PC-3 (cell line): Measurements from ENCODE around the gene C9orf40. TPM values are rescaled to one million over a fixed set of nuclear protein-coding genes. Genes with fewer than 3 reads are reported as not detected.
A peak's percentile ranks its signal among the peaks of the same experiment; 100 is the strongest.

ENCODE experiments used
- ATAC-seq: fragments of 200-7000 bp; cut with Tn5 transposase; 2 replicates; pipeline ENCODE4 v1.9.1; 2020; ENCODE audit warnings: mild to moderate bottlenecking, moderate library complexity
- BruUV-seq: library from RNA; stranded (reverse); fragments of 400-500 nt; replicated peaks from 2 replicates; lab custom pipeline; 2021; lab: Mats Ljungman, UMichigan
- CTCF ChIA-PET: fragments of 300-600 bp; sonication (Branson Sonifier 250); formaldehyde crosslinking; loops from one replicate; lab custom pipeline; 2022; ENCODE audit warnings: antibody characterized with exemption; lab: Charles Lee
- POLR2A ChIA-PET: fragments of 300-600 bp; sonication (Branson Sonifier 250); formaldehyde crosslinking; loops from one replicate; lab custom pipeline; 2022; ENCODE audit warnings: antibody characterized with exemption; ENCODE audit not compliant: unreplicated experiment; lab: Charles Lee
- DNase-seq: peaks from one replicate; pipeline ENCODE4 v3.0.0-alpha.2; 2015
- H2AFZ ChIP-seq: fragments of 300-600 bp; sonication (generic); 2 replicates; pipeline ENCODE4 v1.6.0; 2016; ENCODE audit warnings: antibody characterized with exemption, low read length
- H3F3A ChIP-seq: fragments of 300-600 bp; sonication (generic); one replicate; pipeline ENCODE4 v1.6.0; 2017; ENCODE audit warnings: antibody characterized with exemption, low read length, control low read depth, mild to moderate bottlenecking; ENCODE audit not compliant: unreplicated experiment
- H3K27ac ChIP-seq: fragments of 300-600 bp; sonication (generic); 2 replicates; pipeline ENCODE4 v1.5.1; 2016; ENCODE audit warnings: mild to moderate bottlenecking, low read length
- H3K27me3 ChIP-seq: fragments of 300-600 bp; sonication (generic); 2 replicates; pipeline ENCODE4 v1.6.1; 2016; ENCODE audit warnings: low read length, mixed read lengths
- H3K36me3 ChIP-seq: fragments of 300-600 bp; sonication (generic); 2 replicates; pipeline ENCODE4 v1.6.1; 2016; ENCODE audit warnings: low read depth, mixed run types, low read length, mixed read lengths
- H3K4me1 ChIP-seq: fragments of 300-600 bp; sonication (generic); 2 replicates; pipeline ENCODE4 v1.5.1; 2016; ENCODE audit warnings: low read length; ENCODE audit not compliant: insufficient read depth
- H3K4me2 ChIP-seq: fragments of 300-600 bp; sonication (generic); 2 replicates; pipeline ENCODE4 v1.6.0; 2016; ENCODE audit warnings: low read length
- H3K4me3 ChIP-seq: fragments of 300-600 bp; sonication (generic); 2 replicates; pipeline ENCODE4 v1.5.1; 2016; ENCODE audit warnings: mild to moderate bottlenecking, low read length, mixed read lengths
- H3K79me2 ChIP-seq: fragments of 300-600 bp; sonication (generic); 2 replicates; pipeline ENCODE4 v1.6.1; 2017; ENCODE audit warnings: low read length, mixed read lengths
- H3K9ac ChIP-seq: fragments of 300-600 bp; sonication (generic); 2 replicates; pipeline ENCODE4 v1.6.0; 2016; ENCODE audit warnings: mild to moderate bottlenecking, low read length
- H3K9me2 ChIP-seq: fragments of 300-600 bp; sonication (generic); replicated peaks from 2 replicates; pipeline ENCODE4 v1.6.1; 2016; ENCODE audit warnings: mixed run types, low read length, mixed read lengths
- H3K9me3 ChIP-seq: fragments of 300-600 bp; sonication (generic); 2 replicates; pipeline ENCODE4 v1.6.1; 2016; ENCODE audit warnings: low read length, mixed read lengths
- H4K20me1 ChIP-seq: fragments of 300-600 bp; sonication (generic); 2 replicates; pipeline ENCODE4 v1.6.1; 2016; ENCODE audit warnings: low read length, mixed read lengths
- EZH2 ChIP-seq: fragments of 300-600 bp; sonication (generic); IDR thresholded peaks from one replicate; pipeline ENCODE4 v1.6.1; 2017; ENCODE audit warnings: antibody characterized with exemption, mild to moderate bottlenecking, low read length; ENCODE audit not compliant: unreplicated experiment
- EZH2phosphoT487 ChIP-seq: fragments of 300-600 bp; sonication (generic); IDR thresholded peaks from 2 replicates; pipeline ENCODE4 v1.6.1; 2018; ENCODE audit warnings: mild to moderate bottlenecking, antibody characterized with exemption, low read length, borderline replicate concordance
- intact Hi-C: fragments of 100-400 bp; cut with micrococcal nuclease; formaldehyde crosslinking; loops from 2 replicates; pipeline ENCODE4 v1.9.0; 2023
- total RNA-seq: library from RNA; depleted of rRNA; stranded (reverse); fragments of >200 nt; gene quantifications from 2 replicates; pipeline ENCODE4 v1.2.3, GENCODE V29; 2014
- TF ChIP-seq, protein P1 (sequence below): fragments of 300-600 bp; sonication (generic); conservative IDR thresholded peaks from 2 replicates; pipeline ENCODE4 v1.5.1; 2017; ENCODE audit warnings: antibody characterized with exemption, low read depth, mild to moderate bottlenecking, low read length

Gene C9orf40
- total RNA-seq, 1 experiment from 2014 or later = 4.7 TPM

DNA sequence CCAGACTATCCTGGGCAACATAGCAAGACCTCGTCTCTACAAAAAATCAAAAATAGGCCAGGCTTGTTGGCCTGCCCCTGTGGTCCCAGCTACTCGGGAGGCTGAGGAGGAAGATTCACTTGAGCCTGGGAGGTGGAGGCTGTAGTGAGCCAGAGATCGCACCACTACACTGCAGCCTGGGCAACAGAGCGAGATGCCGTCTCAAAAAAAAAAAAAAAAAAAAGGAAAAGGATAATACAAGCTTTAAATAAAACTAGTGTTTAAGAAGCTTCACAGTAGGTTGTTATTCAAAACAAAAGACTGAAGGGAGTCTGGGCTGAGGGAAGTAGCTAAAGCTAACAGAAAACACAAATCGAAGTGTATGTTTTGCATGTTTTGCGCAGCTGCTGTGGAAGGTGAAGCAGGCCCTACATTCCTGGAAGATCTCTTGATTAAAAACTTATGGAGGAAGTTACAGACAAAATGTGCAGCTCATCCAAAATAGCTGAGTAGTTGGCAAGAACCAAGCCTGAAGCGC is 581 bp upstream of the C9orf40 start:
- Histone ChIP-seq H3K9ac (peak overlapping the region; percentile 87), H3K4me1 (no peaks in the 10 kb centered on the region), H4K20me1 (no peaks in the 10 kb centered on the region), H3K36me3 (no peaks in the 10 kb centered on the region), H3K4me3 (peak overlapping the region; percentile 80), H3K9me3 (no peaks in the 10 kb centered on the region), H3K27ac (no peak overlapping the region), H3K4me2 (peak overlapping the region; percentile 81), H3K27me3 (no peaks in the 10 kb centered on the region), H3F3A (no peaks in the 10 kb centered on the region), H2AFZ (peak overlapping the region; percentile 96), H3K9me2 (no peaks in the 10 kb centered on the region), H3K79me2 (peaks cover 8% of the 10 kb centered on the region)
- DNase-seq (no peak), ATAC-seq (no peak)
- TF ChIP-seq, protein P1, sequence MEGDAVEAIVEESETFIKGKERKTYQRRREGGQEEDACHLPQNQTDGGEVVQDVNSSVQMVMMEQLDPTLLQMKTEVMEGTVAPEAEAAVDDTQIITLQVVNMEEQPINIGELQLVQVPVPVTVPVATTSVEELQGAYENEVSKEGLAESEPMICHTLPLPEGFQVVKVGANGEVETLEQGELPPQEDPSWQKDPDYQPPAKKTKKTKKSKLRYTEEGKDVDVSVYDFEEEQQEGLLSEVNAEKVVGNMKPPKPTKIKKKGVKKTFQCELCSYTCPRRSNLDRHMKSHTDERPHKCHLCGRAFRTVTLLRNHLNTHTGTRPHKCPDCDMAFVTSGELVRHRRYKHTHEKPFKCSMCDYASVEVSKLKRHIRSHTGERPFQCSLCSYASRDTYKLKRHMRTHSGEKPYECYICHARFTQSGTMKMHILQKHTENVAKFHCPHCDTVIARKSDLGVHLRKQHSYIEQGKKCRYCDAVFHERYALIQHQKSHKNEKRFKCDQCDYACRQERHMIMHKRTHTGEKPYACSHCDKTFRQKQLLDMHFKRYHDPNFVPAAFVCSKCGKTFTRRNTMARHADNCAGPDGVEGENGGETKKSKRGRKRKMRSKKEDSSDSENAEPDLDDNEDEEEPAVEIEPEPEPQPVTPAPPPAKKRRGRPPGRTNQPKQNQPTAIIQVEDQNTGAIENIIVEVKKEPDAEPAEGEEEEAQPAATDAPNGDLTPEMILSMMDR = no peak
- no peak for TF ChIP-seq EZH2
- TF ChIP-seq EZH2phosphoT487 = no peak
- intact Hi-C loops = loop anchor here (5.0 kb wide), 2 partner anchors 74 to 134 kb away; partner anchors contain the start of genes CARNMT1, NMRK1 and OSTF1
- ChIA-PET CTCF (no interaction called here), POLR2A (no interaction called here)
- no TSS peak for BruUV-seq

DNA sequence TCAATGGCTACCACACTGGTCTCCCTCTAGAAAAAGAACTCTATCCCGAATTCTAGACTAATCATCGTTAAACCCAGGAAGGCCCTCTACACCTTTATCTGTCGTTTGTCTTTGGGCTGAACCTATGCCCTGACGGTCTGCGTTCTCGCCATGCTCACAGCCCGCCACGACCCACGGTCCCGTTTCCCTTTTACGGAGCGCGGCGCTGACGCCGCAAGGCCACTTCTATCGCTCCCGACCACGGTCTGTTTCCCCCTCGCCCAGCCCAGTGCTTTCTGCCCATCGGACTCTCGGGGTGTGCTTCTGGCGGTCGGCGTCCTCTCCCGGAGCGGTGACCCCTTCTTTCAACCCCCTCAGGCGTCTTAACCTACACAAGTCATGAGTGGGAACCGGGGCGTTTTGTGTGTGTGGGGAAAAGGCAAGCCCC is 974 bp downstream of the C9orf40 start:
- CTCF ChIA-PET = interaction anchor here (1.2 kb wide), 1 partner anchor 77 kb away, joined by 5 read pairs; the partner anchor contains the start of gene CARNMT1

More for the DNA sequence above, 974 bp downstream of the C9orf40 start:
- Histone ChIP-seq H3K9ac (peak overlapping the region; percentile 61), H3K4me1 (no peaks in the 10 kb centered on the region), H2AFZ (peak overlapping the region; percentile 91), H3K4me3 (peak overlapping the region; percentile 80), H3K9me3 (no peaks in the 10 kb centered on the region), H3K4me2 (peak overlapping the region; percentile 83), H3K36me3 (no peaks in the 10 kb centered on the region), H3K79me2 (peaks cover 8% of the 10 kb centered on the region), H3K27me3 (no peaks in the 10 kb centered on the region), H3K27ac (no peak overlapping the region), H3K9me2 (no peaks in the 10 kb centered on the region), H4K20me1 (no peaks in the 10 kb centered on the region), H3F3A (no peaks in the 10 kb centered on the region)
- no TSS peak for BruUV-seq
- TF ChIP-seq EZH2phosphoT487 = no peak
- TF ChIP-seq, protein P1 = no peak
- no peak for TF ChIP-seq EZH2
- POLR2A ChIA-PET = no interaction called here
- intact Hi-C loops = loop anchor here (1.0 to 5.0 kb wide), 3 partner anchors 9 to 136 kb away; partner anchors contain the start of genes CARNMT1, NMRK1 and OSTF1
- peak; percentile 41 for ATAC-seq
- peak; percentile 29 for DNase-seq
